WI38 (cell line): ENCODE results near the gene ZP3.
"Not testable (repeated sequence)": the region's sequence is repeated elsewhere in the genome, so short reads cannot be mapped to it uniquely, and the experiment has no call there.

Experiments used
- H3K4me3 ChIP-seq: 2 replicates; pipeline ENCODE4 v1.5.1; 2011; ENCODE audit warnings: low read depth, mild to moderate bottlenecking, control low read depth, low read length
- CTCF ChIP-seq: IDR thresholded peaks from 2 replicates; pipeline ENCODE4 v1.5.1; 2012; ENCODE audit warnings: low read depth, mild to moderate bottlenecking, control low read depth, low read length

Gene ZP3

GRCh38 chr7:76408121-76408560 is 16.6 kb upstream of the ZP3 start:
- no peak for TF ChIP-seq CTCF
- H3K4me3 ChIP-seq, result no peak overlapping the region

DNA sequence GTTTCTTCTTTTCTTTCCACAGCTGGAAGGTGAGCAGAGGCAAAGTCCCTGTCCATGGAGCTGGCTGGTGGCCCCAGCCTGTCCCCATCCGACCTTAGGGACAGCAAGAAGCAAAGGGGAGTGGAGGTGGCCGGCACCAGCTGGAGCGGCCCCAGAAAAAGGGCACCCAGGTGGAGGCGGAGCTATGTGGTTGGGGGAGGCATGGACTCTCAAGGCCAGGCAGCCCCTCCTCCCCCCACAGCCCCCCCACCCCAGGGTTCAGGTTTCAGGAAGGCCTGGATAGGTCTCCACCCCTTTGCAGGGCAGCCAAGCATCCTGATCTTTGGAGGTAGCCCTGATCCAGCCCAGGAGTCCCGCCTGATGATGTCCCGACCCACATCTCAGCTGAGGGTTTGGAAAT is 15.2 kb upstream of the ZP3 start, which contains the start of gene SSC4D:
Gene SSC4D (minus strand): TSS at position 161 of the 400 bp plus-strand sequence. CDS start 5,258 bp downstream, outside the sequence.
- no peak for TF ChIP-seq CTCF
- H3K4me3 ChIP-seq, result no peak within 1 kb of the TSS

GRCh38 chr7:76411626-76412025 is 13.1 kb upstream of the ZP3 start:
- H3K4me3 ChIP-seq, result no peak overlapping the region
- no peak for TF ChIP-seq CTCF

GRCh38 chr7:76412249-76412648 is 12.5 kb upstream of the ZP3 start:
- TF ChIP-seq CTCF, result no peak
- no peak overlapping the region for H3K4me3 ChIP-seq

DNA sequence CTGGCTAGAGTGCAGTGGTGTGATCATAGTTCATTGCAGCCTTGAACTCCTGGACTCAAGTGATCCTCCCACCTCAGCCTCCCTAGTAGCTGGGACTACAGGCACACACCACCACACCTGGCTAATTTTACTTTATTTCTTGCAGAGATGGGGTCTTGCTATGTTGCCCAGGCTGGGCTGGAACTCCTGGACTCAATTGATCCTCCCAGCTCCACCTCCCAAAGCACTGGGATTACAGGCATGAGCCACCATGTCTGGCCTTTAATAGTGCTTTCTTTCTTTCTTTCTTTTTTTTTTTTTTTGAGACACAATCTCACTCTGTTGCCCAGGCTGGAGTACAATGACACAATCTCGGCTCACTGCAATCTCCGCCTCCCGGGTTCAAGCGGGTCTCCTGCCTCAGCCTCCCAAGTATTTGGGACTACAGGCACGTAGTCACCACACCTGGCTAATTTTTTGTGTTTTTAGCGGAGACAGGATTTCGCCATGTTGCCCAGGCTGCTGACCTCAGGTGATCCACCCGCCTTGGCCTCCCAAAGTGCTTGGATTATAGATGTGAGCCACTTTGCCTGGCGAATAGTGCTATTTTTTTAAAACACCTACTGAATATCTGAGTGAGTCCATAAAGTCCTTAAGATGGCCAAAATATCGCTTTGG is 7.0 kb upstream of the ZP3 start:
- not testable (repeated sequence) for H3K4me3 ChIP-seq

GRCh38 chr7:76421097-76421496 is 3.7 kb upstream of the ZP3 start:
- not testable (repeated sequence) for H3K4me3 ChIP-seq

DNA sequence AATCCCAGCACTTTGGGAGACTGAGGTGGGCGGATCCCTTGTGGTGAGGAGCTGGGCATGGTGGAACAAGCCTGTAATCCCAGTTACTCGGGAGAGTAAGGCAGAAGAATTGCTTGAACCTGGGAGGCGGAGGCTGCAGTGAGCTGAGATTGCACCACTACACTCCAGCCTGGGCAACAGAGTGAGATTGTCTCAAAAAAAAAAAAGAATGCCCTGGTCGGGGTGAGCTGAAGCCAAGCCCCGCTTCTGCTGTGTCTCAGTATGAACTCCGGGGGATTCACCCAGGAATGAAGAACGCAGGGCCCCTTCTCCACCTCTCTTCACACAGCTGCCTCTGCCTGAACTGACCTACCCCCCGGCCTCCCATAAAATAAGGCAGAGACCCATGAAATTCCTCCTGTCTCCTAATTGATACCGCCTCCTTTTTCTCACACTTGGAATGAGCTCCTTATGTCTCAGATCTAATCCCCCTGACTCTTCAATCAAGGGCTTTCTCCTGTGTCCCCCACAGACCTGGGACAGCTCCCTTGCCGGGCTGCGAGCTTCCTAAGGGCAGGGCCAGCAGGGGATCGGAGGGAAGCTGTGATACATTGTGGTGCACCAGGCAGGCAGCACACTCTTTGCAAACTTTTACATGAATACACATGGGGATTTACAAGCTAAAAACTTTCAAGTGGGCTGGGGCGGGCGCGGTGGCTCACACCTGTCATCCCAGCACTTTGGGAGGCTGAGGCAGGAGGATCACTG is 911 bp upstream of the ZP3 start:
- H3K4me3 ChIP-seq, result no peak overlapping the region
- TF ChIP-seq CTCF, result no peak

DNA sequence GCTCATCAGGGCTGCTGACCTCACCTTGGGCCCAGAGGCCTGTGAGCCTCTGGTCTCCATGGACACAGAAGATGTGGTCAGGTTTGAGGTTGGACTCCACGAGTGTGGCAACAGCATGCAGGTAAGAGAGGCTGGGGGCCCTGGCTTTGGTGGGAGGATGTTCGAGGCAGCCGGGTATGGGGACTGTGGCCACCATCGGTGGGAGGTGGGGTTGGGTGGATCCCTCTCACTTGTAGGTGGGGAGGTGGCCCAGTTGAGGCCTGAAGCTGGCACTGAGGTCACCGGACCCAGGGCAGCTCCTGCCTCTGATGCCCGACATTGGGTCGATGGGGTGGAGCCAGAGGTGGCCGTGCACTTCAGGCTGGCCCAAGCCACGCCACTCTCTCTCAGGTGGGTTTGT is 406 bp downstream of the ZP3 start:
- no peak for TF ChIP-seq CTCF
- H3K4me3 ChIP-seq, result no peak overlapping the region

GRCh38 chr7:76425558-76425957 is 808 bp downstream of the ZP3 start:
- not testable (repeated sequence) for H3K4me3 ChIP-seq
